T-helper 2 cell treated with Interferon-gamma antibody and Interleukin-4, amounts not matched to agents 5 μg/mL and 100 μg/mL, for 36 hours (primary cell): ENCODE results near the gene RPL39L.
A peak's percentile ranks its signal among the peaks of the same experiment; 100 is the strongest.
"Not testable (repeated sequence)": the region's sequence is repeated elsewhere in the genome, so short reads cannot be mapped to it uniquely, and the experiment has no call there.

ENCODE experiments used
- DNase-seq: peaks from one replicate; pipeline ENCODE4 v3.0.0; 2021; ENCODE audit warnings: low spot score
- H3K27ac Mint-ChIP-seq: one replicate; pipeline ENCODE4 v1.8.0; 2021; ENCODE audit warnings: mild to moderate bottlenecking, mixed read lengths
- H3K27me3 Mint-ChIP-seq: one replicate; pipeline ENCODE4 v1.8.0; 2021; ENCODE audit warnings: low read depth, mixed read lengths
- H3K36me3 Mint-ChIP-seq: one replicate; pipeline ENCODE4 v1.8.0; 2021; ENCODE audit warnings: low read depth, mixed read lengths
- H3K4me1 Mint-ChIP-seq: one replicate; pipeline ENCODE4 v1.8.0; 2021; ENCODE audit warnings: low read depth, mixed read lengths
- H3K4me3 Mint-ChIP-seq: one replicate; pipeline ENCODE4 v1.8.0; 2022; ENCODE audit warnings: mild to moderate bottlenecking, moderate library complexity, mixed read lengths
- H3K9me3 Mint-ChIP-seq: one replicate; pipeline ENCODE4 v1.8.0; 2021; ENCODE audit warnings: mixed read lengths

Gene RPL39L

DNA sequence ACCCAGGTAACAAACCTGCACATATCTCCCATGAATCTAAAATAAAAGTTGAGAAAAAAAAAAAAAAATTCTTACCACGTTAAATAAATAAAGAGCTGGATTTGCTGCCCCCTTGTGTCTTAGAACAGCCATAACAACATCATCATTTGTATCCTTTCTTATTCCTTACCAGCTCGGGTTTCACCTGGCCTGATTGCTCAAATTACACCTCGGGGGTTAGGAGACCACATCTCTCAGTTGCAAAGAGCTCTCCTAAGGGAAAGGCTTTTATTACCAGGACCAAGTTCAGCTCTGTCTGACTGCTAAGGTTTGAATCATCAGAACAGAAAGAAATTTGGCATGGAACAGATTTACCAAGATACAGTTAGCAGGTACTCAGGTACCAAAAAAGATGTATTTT is 25.8 kb upstream of the RPL39L start:
- H3K9me3 Mint-ChIP-seq, result no peaks in the 10 kb centered on the region
- peaks cover 30% of the 10 kb centered on the region for H3K27me3 Mint-ChIP-seq
- no peak overlapping the region for H3K4me3 Mint-ChIP-seq
- no peak overlapping the region for H3K27ac Mint-ChIP-seq
- peaks cover 10% of the 10 kb centered on the region for H3K4me1 Mint-ChIP-seq
- peak; percentile 7 for DNase-seq
- no peaks in the 10 kb centered on the region for H3K36me3 Mint-ChIP-seq

DNA sequence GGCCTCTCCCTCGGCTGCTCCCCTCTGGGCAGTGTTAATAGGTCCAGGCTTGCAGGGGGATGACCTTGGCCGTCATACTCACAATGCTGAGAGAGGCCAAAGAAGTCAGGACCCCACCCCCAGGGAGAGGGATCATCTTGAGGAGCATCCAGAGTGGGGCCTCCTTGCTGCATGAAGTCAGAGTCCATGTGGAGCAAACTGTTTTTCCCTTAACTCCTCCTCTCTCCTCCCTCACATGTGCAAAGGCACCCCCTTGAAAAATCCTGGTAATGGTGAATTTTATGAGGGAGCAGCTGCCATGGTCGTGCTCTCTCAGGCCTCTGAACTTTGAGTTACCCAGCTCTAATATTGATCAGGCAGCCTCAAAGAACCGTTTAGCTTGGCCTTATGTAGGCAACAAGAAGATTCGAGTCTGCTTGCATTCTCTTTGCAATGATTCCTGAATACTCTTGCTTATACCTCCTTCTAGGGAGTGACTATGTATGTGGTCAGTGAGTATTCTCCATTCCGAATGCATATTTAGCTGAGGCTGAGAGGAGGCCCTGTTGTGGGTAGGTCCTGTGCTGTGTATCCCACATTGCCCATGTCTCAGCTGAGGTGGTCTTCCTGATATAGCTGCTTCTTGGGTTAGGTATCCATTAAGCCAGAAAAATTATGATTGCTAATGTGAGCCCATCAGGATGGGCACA is 23.1 kb upstream of the RPL39L start:
- H3K4me1 Mint-ChIP-seq, result peaks cover 5% of the 10 kb centered on the region
- H3K27me3 Mint-ChIP-seq, result peaks cover 41% of the 10 kb centered on the region
- H3K4me3 Mint-ChIP-seq, result no peak overlapping the region
- H3K36me3 Mint-ChIP-seq, result no peaks in the 10 kb centered on the region
- no peak overlapping the region for H3K27ac Mint-ChIP-seq
- DNase-seq, result no peak
- H3K9me3 Mint-ChIP-seq, result peaks cover 8% of the 10 kb centered on the region

DNA sequence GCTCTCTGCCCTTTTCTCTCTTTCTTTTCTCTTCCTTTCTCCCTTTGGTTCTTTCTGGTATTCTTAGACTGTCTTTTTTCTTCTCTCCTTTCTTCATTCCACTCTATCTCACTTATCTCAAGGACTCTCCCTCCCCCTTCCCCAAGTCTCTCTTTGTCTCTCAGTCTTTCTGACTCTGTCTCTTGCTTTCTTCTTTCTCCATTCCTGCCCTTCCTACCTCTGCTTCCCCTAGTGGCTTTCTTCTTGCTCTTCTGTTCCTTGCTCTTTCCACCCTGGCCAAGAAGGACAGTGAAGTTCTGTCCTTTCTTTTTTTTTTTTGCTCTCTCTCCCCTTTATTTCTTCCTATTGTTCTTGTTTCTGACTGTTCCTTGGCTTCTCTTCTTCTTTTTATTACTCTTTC is 22.3 kb upstream of the RPL39L start:
- DNase-seq, result no peak
- H3K9me3 Mint-ChIP-seq, result peaks cover 8% of the 10 kb centered on the region
- H3K27ac Mint-ChIP-seq, result no peak overlapping the region
- H3K36me3 Mint-ChIP-seq, result no peaks in the 10 kb centered on the region
- no peak overlapping the region for H3K4me3 Mint-ChIP-seq
- H3K4me1 Mint-ChIP-seq, result peaks cover 5% of the 10 kb centered on the region
- peaks cover 41% of the 10 kb centered on the region for H3K27me3 Mint-ChIP-seq

DNA sequence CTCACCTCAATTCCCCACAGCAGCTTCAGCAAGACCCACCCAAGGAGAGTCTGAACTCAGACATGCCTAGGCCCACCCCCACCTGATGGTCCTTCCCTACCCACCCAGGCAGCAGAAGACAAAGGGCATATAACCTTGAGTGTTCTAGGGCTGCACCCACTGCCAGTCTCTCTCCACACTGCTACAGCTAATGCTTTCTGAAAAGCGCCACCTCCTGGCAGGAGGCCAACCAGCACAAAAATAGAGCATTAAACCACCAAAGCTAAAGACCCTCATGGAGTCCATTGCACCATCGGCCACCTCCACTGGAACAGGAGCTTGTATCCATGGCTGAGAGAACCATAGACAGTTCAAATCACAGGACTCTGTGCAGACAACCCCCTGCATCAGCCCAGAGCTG is 11.3 kb upstream of the RPL39L start:
- Mint-ChIP-seq H3K9me3 (peaks cover 11% of the 10 kb centered on the region), H3K27ac (no peak overlapping the region), H3K36me3 (peaks cover 6% of the 10 kb centered on the region), H3K4me1 (peaks cover 5% of the 10 kb centered on the region), H3K27me3 (peaks cover 41% of the 10 kb centered on the region), H3K4me3 (no peak overlapping the region)
- peak; percentile 35 for DNase-seq

DNA sequence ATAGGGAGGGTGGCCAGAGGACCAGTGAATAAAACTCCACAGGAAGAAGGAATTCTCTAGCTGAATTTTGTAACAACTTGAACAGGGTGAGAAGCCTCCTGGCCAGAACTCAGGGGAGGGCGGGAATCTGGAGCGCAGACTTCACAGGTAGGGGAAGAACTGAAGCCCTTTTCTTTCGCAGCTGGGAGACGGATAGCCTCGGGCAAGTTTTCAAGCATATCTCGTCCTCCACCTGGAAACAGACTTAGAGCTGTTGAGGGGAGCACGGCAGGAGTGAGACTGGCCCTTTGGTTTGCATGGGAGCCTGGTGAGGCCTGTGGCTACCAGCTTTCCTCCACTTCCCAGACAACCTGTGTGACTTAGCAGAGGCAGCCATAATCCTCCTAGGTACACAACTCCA is 10.9 kb upstream of the RPL39L start:
- peaks cover 6% of the 10 kb centered on the region for H3K36me3 Mint-ChIP-seq
- no peak overlapping the region for H3K4me3 Mint-ChIP-seq
- peaks cover 5% of the 10 kb centered on the region for H3K4me1 Mint-ChIP-seq
- DNase-seq, result no peak
- H3K27me3 Mint-ChIP-seq, result peaks cover 39% of the 10 kb centered on the region
- no peak overlapping the region for H3K27ac Mint-ChIP-seq
- peaks cover 11% of the 10 kb centered on the region for H3K9me3 Mint-ChIP-seq

DNA sequence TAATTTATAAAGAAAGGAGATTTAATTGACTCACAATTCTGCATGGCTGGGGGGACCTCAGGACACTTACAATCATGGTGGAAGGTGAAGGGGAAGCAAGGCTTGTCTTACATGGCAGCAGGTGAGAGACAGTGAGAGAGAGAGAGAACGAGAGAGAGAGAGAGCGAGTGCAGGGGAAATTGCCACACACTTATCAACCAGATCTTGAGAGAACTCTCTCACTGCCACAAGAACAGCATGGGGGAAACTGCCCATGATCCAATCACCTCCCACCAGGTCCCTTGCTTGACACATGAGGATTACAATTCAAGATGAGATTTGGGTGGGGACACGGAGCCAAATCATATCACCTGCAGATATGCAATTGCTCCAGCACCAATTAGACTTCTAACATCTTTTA is 7.1 kb upstream of the RPL39L start:
- H3K36me3 Mint-ChIP-seq, result peaks cover 19% of the 10 kb centered on the region
- DNase-seq, result no peak
- H3K9me3 Mint-ChIP-seq, result peaks cover 44% of the 10 kb centered on the region
- no peak overlapping the region for H3K27ac Mint-ChIP-seq
- H3K4me3 Mint-ChIP-seq, result no peak overlapping the region
- H3K27me3 Mint-ChIP-seq, result peaks cover 4% of the 10 kb centered on the region
- H3K4me1 Mint-ChIP-seq, result peaks cover 5% of the 10 kb centered on the region

DNA sequence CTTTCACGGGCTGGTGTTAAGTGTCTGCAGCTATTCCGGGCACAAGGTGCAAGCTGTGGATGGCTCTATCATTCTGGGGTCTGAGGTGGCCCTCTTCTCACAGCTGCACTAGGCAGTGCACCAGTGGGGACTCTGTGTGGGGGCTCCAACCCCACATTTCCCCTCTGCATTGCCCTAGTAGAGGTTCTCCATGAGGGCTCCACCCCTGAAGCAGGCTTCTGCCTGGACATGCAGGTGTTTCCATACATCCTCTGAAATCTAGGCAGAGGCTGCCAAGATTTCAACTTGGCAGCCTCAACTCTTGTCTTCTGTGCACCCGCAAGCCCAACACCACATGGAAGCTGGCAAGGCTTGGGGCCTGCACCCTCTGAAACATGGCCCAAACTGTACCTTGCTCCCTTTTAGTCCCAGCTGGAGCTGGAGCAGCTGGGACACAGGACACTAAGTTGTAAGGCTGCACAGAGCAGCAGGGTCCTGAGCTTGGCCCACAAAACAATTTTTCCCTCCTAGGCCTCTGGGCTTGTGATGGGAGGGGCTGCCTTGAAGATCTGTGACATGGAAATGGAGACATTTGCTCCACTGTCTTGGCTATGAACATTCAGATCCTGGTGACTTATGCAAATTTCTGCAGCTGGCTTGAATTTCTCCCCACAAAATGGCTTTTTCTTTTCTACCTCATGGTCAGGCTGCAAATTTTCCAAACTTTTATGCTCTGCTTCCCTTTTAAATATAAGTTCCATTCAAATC is 6.0 kb upstream of the RPL39L start:
- H3K36me3 Mint-ChIP-seq, result peaks cover 19% of the 10 kb centered on the region
- no peak for DNase-seq
- H3K9me3 Mint-ChIP-seq, result peaks cover 44% of the 10 kb centered on the region
- H3K4me1 Mint-ChIP-seq, result peaks cover 3% of the 10 kb centered on the region
- H3K27ac Mint-ChIP-seq, result no peak overlapping the region
- no peaks in the 10 kb centered on the region for H3K27me3 Mint-ChIP-seq
- no peak overlapping the region for H3K4me3 Mint-ChIP-seq

DNA sequence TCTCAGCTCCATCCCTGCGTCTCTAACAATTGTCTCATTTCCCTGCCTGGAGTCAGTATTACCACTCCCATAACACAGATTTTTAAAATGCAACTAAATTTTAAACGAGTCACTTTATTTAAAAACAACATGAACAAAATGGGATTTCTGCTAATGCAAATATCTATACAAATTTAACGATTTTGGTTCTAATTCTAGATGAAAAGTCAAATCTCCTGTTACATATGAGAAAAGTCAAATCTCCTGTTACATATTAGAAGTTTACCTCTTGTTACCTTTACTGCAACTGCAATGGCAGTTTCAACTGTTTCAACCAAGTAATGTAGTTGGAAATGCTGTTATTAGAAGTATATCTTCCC is 578 bp upstream of the RPL39L start:
- H3K36me3 Mint-ChIP-seq, result peaks cover 39% of the 10 kb centered on the region

DNA sequence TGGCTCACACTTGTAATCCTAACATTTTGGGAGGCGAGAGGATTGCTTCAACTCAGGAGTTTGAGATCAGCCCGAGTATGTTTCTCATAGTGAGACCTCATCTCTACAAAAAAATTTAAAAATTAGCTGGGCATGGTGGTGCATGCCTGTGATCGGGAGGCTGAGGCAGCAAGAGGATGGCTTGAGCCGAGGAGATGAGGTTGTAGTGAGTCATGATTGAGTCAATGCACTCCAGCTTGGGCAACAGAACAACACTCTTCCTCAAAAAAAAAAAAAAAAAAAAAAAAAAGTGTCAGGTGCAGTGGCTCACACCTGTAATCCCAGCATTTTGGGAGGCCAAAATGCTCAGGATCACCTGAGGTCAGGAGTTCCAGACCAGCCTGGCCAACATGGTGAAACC is 2.4 kb downstream of the RPL39L start:
- no peaks in the 10 kb centered on the region for H3K27me3 Mint-ChIP-seq
- no peak overlapping the region for H3K27ac Mint-ChIP-seq
- H3K9me3 Mint-ChIP-seq, result peaks cover 26% of the 10 kb centered on the region
- peaks cover 56% of the 10 kb centered on the region for H3K36me3 Mint-ChIP-seq
- H3K4me1 Mint-ChIP-seq, result peaks cover 44% of the 10 kb centered on the region
- no peak overlapping the region for H3K4me3 Mint-ChIP-seq
- no peak for DNase-seq

More for the DNA sequence above, 578 bp upstream of the RPL39L start:
- no peak for DNase-seq
- H3K27me3 Mint-ChIP-seq, result no peaks in the 10 kb centered on the region
- peak overlapping the region; percentile 93 for H3K4me3 Mint-ChIP-seq
- peaks cover 45% of the 10 kb centered on the region for H3K9me3 Mint-ChIP-seq
- H3K4me1 Mint-ChIP-seq, result peaks cover 27% of the 10 kb centered on the region
- peak overlapping the region; percentile 97 for H3K27ac Mint-ChIP-seq

DNA sequence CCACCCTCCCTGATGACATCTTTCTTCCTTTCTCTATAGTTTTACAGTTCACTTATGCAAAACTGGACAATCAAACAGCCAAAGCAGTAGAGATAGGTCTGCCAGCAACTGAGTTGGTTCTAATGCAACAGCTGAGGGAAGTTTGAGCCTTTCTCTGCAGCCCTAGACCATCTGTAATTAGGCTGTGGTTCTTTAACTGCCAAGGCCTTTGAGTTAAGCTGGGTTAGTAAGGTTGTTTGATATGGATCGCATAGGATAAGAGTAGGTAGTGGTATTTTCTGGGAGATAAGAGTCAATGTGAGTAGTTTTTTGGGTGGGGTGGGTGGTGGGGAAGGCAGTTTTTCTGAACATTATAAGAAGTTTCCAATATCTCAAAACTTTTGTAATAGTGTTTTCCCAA is 3.0 kb downstream of the RPL39L start:
- Mint-ChIP-seq H3K9me3 (peaks cover 22% of the 10 kb centered on the region), H3K4me3 (peak overlapping the region; percentile 13), H3K4me1 (peaks cover 46% of the 10 kb centered on the region), H3K36me3 (peaks cover 55% of the 10 kb centered on the region), H3K27ac (no peak overlapping the region), H3K27me3 (no peaks in the 10 kb centered on the region)
- DNase-seq, result no peak

DNA sequence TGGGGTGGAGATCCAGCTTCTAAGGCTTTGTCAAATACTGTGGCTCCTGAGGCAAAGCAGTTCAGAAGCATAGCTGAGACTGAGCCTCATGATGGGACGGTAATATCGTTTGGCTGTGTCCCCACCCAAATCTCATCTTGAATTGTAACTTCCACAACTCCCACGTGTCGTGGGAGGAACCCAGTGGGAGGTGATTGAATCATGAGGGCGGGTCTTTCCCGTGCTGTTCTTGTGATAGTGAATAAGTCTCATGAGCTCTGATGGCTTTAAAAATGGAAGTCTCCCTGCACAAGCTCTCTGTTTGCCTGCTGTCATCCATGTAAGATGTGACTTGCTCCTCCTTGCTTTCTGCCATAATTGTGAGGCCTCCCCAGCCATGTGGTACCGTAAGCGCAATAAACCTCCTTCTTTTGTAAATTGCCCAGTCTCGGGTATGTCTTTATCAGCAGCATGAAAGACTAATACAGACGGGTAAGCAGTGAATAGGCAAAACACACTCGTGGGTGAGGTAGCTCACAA is 4.1 kb downstream of the RPL39L start:
- peaks cover 27% of the 10 kb centered on the region for H3K9me3 Mint-ChIP-seq
- not testable (repeated sequence) for H3K27me3 Mint-ChIP-seq, H3K4me3 Mint-ChIP-seq, H3K27ac Mint-ChIP-seq, DNase-seq
- H3K36me3 Mint-ChIP-seq, result peaks cover 64% of the 10 kb centered on the region
- peaks cover 56% of the 10 kb centered on the region for H3K4me1 Mint-ChIP-seq

DNA sequence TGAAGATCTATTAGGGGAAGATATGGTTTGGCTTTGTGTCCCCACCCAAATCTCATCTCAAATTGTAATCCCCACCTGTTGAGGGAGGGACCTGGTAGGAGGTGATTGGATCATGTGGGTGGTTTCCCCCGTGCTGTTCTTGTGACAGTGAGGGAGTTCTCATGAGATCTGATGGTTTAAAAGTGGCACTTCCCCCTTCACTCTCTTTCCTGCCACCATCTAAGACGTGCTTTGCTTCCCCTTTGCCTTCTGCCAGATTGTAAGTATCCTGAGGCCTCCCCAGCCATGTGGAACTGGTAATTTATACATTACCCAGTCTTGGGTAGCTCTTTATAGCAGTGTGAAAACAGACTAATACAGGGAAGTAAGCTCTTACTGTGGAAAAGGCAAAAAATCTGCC is 6.1 kb downstream of the RPL39L start:
- H3K27me3 Mint-ChIP-seq, result not testable (repeated sequence)
- Mint-ChIP-seq H3K36me3 (peaks cover 77% of the 10 kb centered on the region), H3K27ac (peak overlapping the region; percentile 73)

DNA sequence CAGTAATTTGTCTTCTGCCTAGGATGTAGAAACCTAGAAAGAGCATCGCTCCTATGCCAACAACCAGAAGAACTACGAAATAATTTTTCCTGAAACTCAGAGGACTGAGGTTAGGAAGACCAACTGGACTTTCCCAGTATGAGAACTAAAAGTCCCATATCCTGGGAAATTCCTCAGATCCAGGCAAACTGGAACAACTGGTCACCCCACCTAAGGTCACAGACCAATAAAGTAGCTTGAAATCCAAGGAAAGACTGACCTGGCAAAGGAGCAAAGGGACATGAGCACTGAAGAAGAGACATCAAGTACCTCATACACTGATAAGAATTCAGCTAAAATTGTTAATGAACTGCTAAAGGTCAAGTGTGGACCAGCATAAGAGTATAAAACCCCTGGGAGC is 6.6 kb downstream of the RPL39L start:
- H3K36me3 Mint-ChIP-seq, result peaks cover 80% of the 10 kb centered on the region
- peaks cover 52% of the 10 kb centered on the region for H3K4me1 Mint-ChIP-seq
- H3K4me3 Mint-ChIP-seq, result peak overlapping the region; percentile 34
- peak overlapping the region; percentile 73 for H3K27ac Mint-ChIP-seq
- DNase-seq, result no peak
- no peaks in the 10 kb centered on the region for H3K27me3 Mint-ChIP-seq
- H3K9me3 Mint-ChIP-seq, result peaks cover 37% of the 10 kb centered on the region

More for the DNA sequence above, 6.1 kb downstream of the RPL39L start:
- Mint-ChIP-seq H3K4me1 (peaks cover 54% of the 10 kb centered on the region), H3K9me3 (peaks cover 38% of the 10 kb centered on the region), H3K4me3 (peak overlapping the region; percentile 34)
- not testable (repeated sequence) for DNase-seq

DNA sequence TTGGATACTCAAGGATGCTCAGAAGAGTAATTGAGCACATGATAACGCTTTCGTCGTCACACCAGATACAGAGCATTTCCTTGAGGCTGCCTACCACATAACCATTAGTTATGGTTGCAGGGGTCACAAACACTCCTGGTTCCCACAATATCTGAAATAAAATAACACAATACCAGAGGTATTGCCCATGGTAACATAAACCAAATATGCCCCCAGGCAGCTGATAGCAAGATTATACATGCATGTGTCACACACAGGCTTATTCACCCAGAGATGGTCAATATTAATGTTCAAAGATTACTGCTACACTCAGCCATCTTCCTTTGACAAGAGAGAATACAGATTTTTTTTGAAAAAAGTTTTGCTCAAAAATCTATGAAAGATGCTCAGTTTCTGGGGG is 7.3 kb downstream of the RPL39L start:
- peaks cover 81% of the 10 kb centered on the region for H3K36me3 Mint-ChIP-seq
- no peaks in the 10 kb centered on the region for H3K27me3 Mint-ChIP-seq
- no peak for DNase-seq
- peaks cover 38% of the 10 kb centered on the region for H3K9me3 Mint-ChIP-seq
- peaks cover 52% of the 10 kb centered on the region for H3K4me1 Mint-ChIP-seq
- no peak overlapping the region for H3K4me3 Mint-ChIP-seq
- H3K27ac Mint-ChIP-seq, result no peak overlapping the region
